ENCODE measurements around the gene RRN3.
"Not testable (repeated sequence)": the region's sequence is repeated elsewhere in the genome, so short reads cannot be mapped to it uniquely, and the experiment has no call there.

The RRN3 gene

DNA sequence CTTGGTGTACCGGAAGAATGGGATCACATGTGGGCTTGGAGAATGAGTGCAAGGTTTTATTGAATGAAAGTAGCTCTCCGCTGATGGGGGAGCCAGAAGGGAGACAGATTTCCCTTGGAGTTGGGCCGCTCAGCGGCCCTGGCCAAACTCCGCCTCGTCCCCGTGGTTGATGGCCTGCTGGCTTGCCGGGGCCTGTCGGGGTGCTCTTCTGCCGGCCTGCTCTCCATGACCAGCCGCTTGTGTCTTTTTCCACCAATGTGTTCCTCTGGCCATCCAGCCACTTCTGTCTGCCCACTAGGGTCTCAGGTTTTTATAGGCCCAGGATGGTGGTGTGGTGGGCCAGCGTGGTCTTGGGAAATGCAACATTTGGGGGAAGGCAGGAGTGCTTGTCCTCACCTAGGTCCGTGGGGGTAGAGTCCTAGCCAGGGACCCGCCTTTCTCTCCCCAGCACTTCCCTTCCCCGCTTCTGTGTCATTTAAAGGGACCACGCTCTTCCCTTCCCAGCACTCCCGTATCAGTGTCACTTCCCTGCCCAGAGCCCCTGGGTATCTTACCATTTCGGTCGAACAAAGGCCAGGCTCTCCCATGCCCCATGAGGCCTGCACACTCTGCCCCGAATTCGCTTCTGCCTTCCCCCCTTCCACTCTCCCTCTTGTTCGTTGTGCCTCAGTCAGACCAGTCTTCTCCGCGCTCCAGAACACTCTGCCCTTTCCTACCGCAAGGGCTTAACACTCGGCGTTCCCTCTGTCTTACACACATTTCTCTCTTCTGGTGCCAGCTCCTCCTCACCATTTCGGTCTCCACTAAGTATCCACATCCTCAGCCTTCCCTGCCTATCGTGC is 66.3 kb downstream of the RRN3 start:
- not testable (repeated sequence) for DNase-seq

DNA sequence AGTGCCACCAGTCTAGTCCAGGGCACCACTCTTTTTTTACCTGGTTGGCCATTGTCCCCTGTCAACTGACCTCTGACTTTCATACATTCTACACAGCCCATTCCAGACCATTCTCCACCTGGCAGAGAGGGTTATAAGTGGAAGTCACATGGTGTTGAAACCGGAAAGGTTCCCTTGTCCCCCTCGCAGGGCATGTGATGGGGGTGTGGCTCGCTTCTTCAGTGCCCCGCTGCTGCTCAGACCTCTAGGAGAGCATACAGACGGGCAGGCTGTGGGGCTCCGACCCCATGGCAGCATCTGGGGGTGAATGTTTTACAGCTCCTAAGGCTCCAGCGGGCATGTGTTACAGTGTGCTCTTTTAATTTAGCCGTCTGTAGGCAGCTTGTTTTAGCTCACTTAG is 67.0 kb downstream of the RRN3 start:
- DNase-seq, result not testable (repeated sequence)

DNA sequence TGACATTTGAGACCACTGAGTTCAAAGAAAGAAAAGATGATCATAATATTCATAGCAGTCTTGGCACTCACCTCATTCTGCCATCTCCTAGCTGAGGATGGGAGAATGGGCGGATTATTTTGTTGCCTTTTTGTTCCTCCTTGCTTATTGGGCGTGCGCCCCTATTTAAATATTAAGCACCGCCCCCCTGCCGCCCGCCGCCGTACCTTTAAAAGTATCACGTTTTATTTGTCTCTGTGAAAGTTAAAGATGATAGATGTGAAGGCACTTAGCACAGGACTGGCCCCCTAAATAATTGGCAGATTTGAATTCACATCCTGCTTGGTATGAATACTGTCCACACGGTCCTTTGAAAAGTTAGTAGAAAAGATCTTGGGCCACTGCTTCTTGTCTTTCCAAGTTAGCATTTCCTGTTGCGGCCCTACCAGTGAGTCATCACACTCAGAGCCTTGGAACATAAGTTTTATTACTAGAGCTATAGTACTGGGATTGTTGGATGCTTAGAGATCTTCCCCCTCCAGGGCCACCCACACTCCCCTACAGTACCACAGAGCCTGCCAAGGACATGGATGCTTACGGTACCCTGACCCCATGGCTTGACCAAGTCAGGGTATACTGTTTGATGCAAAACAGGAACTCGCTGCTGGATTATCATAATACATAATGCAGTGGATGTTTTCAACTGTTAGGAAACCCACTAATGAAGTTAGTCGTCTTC is 68.7 kb downstream of the RRN3 start:
- not testable (repeated sequence) for DNase-seq

DNA sequence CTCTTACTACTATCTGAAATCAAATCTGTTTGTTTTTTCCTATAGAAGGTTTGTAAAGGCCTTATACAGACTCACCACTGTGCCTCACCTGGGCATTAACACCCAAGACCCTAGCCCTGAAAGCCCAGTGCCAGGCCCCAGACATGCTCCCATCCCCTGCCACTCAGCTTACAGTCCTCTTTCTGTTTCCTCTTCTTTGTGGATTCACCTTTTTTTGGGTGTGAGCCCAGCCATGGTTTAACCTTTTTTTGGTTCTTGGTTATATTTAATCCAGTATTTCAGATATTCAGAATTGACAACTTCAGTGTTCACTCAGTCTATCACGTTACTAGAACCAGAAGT is 69.2 kb downstream of the RRN3 start:
- not testable (repeated sequence) for DNase-seq

DNA sequence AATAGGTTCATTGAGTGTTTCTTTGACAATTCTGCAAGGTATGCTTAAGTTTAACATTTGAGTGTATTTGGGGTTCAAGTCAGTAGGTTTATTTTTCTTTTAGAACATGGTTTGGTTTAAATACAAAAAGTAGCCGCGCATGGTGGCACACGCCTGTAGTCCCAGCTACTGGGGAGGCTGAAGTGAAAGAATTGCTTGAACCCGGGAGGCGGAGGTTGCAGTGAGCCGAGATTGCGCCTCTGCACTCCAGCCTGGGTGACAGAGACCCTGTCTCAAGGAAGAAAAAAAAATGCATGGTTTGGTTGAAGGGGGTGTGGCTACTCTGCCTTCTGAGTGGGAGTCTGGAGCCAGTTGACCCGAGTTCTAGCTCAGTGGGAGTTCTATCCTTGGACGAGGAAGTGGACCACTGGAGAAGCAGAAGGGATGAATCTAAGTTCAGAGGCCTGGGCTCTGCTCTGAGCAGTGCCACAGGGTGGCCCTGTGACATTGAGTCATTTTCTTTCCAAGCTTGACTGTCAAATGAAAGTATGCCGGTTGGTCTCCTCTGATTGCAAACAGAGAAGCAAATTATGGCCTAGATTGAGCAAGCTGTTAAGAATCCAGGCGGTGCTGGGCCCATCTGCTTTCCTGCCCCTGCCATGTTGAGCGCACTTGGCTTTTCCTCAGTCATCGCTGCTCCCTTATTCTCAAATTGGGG is 70.5 kb downstream of the RRN3 start:
- not testable (repeated sequence) for DNase-seq

DNA sequence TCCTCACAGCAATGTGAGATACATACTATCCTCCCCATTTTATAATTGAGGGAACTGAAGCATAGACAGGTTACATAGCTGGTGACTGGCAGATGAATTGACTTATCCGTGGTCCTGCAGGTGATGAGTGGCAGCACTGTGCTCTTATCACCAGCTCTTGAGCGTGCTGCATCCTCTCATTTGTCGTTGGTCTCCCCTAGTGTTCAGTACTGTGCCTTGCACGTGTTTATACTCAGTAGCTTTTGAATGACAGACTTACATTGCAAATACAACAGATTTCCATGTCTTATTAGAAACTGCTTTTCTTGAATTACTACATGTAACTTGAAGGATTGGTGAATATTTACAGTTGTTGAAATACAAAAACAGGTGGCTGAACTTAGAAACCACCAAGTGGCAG is 71.9 kb downstream of the RRN3 start:
- peak; percentile 50 for DNase-seq

DNA sequence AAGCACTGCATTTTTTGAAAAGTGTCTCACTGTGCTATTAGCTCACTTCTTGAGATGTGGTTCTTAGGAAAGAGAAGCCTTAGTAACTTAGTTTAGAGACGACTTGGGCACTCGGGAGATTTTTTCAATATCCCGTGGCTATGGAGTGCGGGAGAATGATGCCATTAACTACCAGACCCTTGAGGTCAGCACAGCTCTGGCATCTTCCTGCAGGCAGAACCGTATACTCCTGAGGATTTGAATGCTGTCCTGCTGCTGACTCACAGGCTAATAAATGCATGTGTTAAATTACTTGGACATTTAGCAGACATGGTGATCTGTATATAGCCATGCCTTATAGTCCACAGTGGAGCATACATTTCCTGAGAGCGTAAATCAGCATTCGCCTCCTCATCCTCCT is 72.6 kb downstream of the RRN3 start:
- not testable (repeated sequence) for DNase-seq

DNA sequence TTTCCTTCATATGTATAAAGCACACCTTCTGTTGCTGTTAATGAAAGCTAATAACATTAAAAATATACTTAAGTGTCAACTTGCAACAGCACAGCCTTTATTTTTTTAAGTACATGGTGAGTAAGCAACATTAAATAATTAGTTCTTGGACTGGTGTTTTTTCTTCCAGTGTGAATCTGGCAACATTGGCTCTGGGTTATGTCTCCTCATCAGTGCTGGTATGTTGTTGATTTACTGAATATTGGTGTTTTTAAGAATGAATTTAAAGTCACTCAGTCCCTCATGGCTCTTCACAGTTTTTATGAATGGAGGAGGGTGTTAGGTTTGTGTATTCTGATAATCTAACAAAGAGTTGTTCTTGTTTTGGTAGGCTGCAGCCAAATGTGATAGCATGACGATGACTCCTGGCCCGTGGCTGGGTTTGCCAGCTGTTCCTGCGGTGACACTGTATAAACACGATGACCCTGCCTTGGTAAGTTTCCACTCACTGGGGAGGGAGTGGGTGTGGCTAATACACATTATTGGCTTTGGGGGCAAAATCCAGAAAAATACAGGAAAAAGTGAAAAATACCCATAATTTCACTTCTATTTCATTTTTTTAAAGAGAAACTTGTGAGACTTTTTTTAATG is 77.0 kb downstream of the RRN3 start:
- not testable (repeated sequence) for DNase-seq

DNA sequence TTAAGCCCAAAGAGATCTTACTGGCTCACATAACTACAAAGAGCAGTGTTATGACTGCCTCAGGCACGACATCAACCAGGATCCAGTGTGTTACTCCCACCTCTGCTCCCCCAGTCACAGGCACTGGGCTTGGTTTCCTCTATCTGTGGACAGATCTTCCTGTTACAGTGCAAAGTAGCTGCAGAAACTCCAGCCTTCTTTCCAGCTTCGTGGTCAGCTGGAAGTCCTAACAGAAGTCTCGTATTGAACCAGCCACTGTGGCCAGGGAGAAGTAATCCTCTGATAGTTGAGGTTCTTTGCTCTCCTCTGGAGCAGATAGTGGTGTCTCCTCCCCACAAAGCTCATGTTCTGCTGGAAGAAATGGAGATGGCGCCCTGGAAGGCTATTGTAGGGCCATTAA is 77.7 kb downstream of the RRN3 start:
- not testable (repeated sequence) for DNase-seq

DNA sequence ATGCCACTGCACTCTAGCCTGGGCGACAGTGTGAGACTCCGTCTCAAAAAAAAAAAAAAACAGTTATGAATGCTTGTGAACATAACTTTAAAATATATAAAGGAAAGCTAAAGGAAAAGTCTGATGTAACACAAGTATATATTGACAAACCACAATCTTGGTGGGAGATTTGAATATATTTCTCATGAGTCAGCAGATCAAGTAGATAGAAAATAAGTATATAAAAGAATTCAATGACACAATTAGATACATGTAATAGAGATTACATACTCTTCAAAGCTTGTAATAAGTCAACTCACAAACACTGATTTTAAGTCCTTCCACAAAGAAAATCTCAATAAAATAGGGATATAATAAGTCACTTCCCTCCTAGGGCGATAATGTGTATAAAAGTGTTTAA is 78.4 kb downstream of the RRN3 start:
- DNase-seq, result not testable (repeated sequence)

DNA sequence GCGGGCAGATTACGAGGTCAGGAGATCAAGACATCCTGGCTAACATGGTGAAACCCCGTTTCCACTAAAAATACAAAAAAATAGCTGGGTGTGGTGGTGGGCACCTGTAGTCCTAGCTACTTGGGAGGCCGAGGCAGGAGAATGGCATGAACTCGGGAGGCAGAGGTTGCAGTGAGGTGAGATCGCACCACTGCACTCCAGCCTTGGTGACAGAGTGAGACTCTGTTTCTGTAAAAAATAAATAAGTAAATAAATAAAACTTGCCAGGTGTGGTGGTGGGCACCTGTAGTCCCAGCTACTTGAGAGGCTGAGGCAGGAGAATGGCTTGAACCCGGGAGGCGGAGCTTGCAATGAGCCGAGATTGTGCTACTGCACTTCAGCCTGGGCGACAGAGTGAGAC is 81.1 kb downstream of the RRN3 start:
- DNase-seq, result not testable (repeated sequence)

Data from NCI-H510A (cell line).